Measurements from ENCODE around the gene RPL38. TPM values are rescaled to one million over a fixed set of nuclear protein-coding genes. Genes with fewer than 3 reads are reported as not detected.
A peak's percentile ranks its signal among the peaks of the same experiment; 100 is the strongest.

Gene RPL38
- total RNA-seq, 1 donor from 2014 or later = 393 TPM

DNA sequence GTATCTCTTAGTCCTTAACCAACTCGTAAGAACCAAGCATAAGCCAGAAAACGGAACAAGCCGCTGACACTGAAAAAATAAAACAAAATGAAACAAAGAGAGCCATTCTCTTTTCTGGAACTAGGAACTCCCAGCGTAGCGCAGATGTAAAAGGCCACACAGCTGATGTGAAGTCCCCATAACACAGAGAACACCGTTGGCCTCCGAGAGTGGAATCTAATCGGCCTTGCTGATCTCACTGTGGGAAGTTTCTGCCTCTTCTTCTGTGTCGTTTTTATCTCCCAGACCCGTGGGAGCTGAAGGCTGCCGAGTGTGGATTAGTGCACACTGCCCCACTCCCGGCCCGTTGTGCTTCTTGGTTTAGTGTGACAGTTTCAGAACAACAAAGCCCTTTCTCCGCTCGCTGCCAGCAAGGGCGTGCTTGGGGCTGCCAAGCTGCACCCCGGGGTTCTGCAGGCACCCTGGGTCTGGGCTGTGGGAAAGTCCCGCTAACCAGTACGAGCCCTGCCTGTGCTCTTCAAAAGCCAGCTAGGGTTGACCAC is 31.6 kb downstream of the RPL38 start:
- no peak overlapping the region for H3K4me2 ChIP-seq
- Mint-ChIP-seq H3K9me3 (no peaks in the 10 kb centered on the region), H3K4me3 (no peak overlapping the region), H3K4me1 (peaks cover 36% of the 10 kb centered on the region), H3K36me3 (no peaks in the 10 kb centered on the region), H3K27ac (peak overlapping the region; percentile 33), H3K27me3 (ENCODE audit: insufficient read depth, low read depth) (peaks cover 8% of the 10 kb centered on the region)
- peaks cover 17% of the 10 kb centered on the region for H3F3A ChIP-seq (ENCODE audit: low read depth)
- H3K9ac ChIP-seq = no peak overlapping the region
- no peaks in the 10 kb centered on the region for H4K20me1 ChIP-seq (ENCODE audit: low read depth)
- no peak overlapping the region for H3K27ac ChIP-seq
- peaks cover 39% of the 10 kb centered on the region for H3K4me1 ChIP-seq
- no peak for DNase-seq (ENCODE audit: low spot score)
- no peaks in the 10 kb centered on the region for H3K9me3 ChIP-seq (ENCODE audit: low read depth)
- no peak overlapping the region for H3K4me3 ChIP-seq
- no peaks in the 10 kb centered on the region for H3K36me3 ChIP-seq
- no peak overlapping the region for H2AFZ ChIP-seq (replicated peaks)
- TF ChIP-seq EZH2phosphoT487 (IDR thresholded peaks at IDR 0.05) (no peak), EZH2 (IDR thresholded peaks at IDR 0.05) (no peak)
- TF ChIP-seq, protein P1, sequence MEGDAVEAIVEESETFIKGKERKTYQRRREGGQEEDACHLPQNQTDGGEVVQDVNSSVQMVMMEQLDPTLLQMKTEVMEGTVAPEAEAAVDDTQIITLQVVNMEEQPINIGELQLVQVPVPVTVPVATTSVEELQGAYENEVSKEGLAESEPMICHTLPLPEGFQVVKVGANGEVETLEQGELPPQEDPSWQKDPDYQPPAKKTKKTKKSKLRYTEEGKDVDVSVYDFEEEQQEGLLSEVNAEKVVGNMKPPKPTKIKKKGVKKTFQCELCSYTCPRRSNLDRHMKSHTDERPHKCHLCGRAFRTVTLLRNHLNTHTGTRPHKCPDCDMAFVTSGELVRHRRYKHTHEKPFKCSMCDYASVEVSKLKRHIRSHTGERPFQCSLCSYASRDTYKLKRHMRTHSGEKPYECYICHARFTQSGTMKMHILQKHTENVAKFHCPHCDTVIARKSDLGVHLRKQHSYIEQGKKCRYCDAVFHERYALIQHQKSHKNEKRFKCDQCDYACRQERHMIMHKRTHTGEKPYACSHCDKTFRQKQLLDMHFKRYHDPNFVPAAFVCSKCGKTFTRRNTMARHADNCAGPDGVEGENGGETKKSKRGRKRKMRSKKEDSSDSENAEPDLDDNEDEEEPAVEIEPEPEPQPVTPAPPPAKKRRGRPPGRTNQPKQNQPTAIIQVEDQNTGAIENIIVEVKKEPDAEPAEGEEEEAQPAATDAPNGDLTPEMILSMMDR (IDR thresholded peaks at IDR 0.05) = no peak
- H3K79me2 ChIP-seq (ENCODE audit: low read depth) = no peaks in the 10 kb centered on the region
- no peaks in the 10 kb centered on the region for H3K27me3 ChIP-seq

DNA sequence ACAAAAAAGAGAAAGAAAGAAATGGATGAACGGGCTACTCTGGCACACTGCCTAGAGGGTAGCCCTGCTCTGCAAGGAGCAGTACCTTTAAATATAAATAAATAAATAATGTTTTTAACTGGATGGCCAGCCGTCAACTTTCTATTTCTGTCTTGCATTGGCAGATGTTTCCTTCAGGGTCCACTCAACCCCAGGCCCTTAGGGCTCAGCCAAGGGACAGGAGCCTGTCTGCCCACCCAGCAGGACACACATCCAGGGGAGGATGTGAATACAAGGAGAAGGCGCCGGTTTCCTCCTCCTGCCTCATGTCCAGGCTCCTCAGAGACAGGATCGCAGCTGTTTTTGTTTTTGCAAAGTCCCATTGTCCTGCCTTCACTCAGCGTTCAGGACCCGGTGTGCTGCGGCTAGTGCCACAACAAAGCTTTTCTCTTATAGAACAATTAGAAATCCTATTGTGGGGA is 32.5 kb downstream of the RPL38 start:
- Histone ChIP-seq H4K20me1 (ENCODE audit: low read depth) (no peaks in the 10 kb centered on the region), H3K27me3 (no peaks in the 10 kb centered on the region), H3K9me3 (ENCODE audit: low read depth) (no peaks in the 10 kb centered on the region), H2AFZ (replicated peaks) (no peak overlapping the region), H3K4me2 (no peak overlapping the region), H3K4me3 (no peak overlapping the region), H3K36me3 (no peaks in the 10 kb centered on the region), H3K9ac (no peak overlapping the region), H3K4me1 (peaks cover 46% of the 10 kb centered on the region), H3K27ac (no peak overlapping the region), H3K79me2 (ENCODE audit: low read depth) (no peaks in the 10 kb centered on the region), H3F3A (ENCODE audit: low read depth) (peaks cover 17% of the 10 kb centered on the region)
- no peak overlapping the region for H3K4me3 Mint-ChIP-seq
- H3K36me3 Mint-ChIP-seq = no peaks in the 10 kb centered on the region
- peak overlapping the region; percentile 57 for H3K27ac Mint-ChIP-seq
- no peaks in the 10 kb centered on the region for H3K9me3 Mint-ChIP-seq
- no peak for TF ChIP-seq EZH2phosphoT487 (IDR thresholded peaks at IDR 0.05)
- TF ChIP-seq EZH2 (IDR thresholded peaks at IDR 0.05) = no peak
- TF ChIP-seq, protein P1 (IDR thresholded peaks at IDR 0.05) = no peak
- peak; percentile 39 for DNase-seq (ENCODE audit: low spot score)
- H3K27me3 Mint-ChIP-seq (ENCODE audit: insufficient read depth, low read depth) = peaks cover 12% of the 10 kb centered on the region
- peaks cover 42% of the 10 kb centered on the region for H3K4me1 Mint-ChIP-seq

DNA sequence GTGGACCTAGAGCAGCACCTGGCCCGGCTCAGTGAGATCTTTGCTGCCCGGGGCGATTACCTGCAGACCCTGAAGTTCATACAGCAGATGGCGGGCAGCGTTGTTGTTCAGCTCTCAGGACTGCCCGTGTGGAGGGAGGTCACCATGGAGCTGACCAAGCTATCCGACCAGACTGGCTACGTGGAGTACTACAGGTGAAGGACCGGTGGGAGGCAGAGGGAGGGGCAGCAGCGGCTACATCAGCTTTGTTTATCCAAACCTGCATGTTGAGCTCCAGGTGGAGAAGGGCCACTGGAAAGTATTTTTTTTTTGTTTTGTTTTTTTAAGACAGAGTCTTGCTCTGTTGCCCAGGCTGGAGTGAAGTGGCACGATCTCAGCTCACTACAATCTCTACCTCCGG is 33.8 kb downstream of the RPL38 start:
- no peaks in the 10 kb centered on the region for H3K9me3 Mint-ChIP-seq
- Histone ChIP-seq H3K36me3 (no peaks in the 10 kb centered on the region), H3K27me3 (no peaks in the 10 kb centered on the region), H3K9me3 (ENCODE audit: low read depth) (no peaks in the 10 kb centered on the region), H3K27ac (no peak overlapping the region), H2AFZ (replicated peaks) (no peak overlapping the region), H3K79me2 (ENCODE audit: low read depth) (no peaks in the 10 kb centered on the region), H3K4me3 (no peak overlapping the region), H3K9ac (no peak overlapping the region), H3F3A (ENCODE audit: low read depth) (peaks cover 17% of the 10 kb centered on the region), H3K4me2 (no peak overlapping the region), H3K4me1 (peaks cover 38% of the 10 kb centered on the region), H4K20me1 (ENCODE audit: low read depth) (no peaks in the 10 kb centered on the region)
- H3K27me3 Mint-ChIP-seq (ENCODE audit: insufficient read depth, low read depth) = peaks cover 14% of the 10 kb centered on the region
- no peak overlapping the region for H3K27ac Mint-ChIP-seq
- no peaks in the 10 kb centered on the region for H3K36me3 Mint-ChIP-seq
- DNase-seq (ENCODE audit: low spot score) = no peak
- H3K4me3 Mint-ChIP-seq = no peak overlapping the region
- H3K4me1 Mint-ChIP-seq = peaks cover 43% of the 10 kb centered on the region
- TF ChIP-seq EZH2 (IDR thresholded peaks at IDR 0.05) (no peak), EZH2phosphoT487 (IDR thresholded peaks at IDR 0.05) (no peak)
- TF ChIP-seq, protein P1 (IDR thresholded peaks at IDR 0.05) = no peak
